NCI-H82 treated with DMSO at 0.1 percent for 48 hours (cell line): Measurements from ENCODE around the gene AGFG2.

Experiments used
- DNase-seq: peaks from one replicate; lab custom pipeline; 2025; ENCODE audit not compliant: unreplicated experiment; lab: John Stamatoyannopoulos, UW

The AGFG2 gene

DNA sequence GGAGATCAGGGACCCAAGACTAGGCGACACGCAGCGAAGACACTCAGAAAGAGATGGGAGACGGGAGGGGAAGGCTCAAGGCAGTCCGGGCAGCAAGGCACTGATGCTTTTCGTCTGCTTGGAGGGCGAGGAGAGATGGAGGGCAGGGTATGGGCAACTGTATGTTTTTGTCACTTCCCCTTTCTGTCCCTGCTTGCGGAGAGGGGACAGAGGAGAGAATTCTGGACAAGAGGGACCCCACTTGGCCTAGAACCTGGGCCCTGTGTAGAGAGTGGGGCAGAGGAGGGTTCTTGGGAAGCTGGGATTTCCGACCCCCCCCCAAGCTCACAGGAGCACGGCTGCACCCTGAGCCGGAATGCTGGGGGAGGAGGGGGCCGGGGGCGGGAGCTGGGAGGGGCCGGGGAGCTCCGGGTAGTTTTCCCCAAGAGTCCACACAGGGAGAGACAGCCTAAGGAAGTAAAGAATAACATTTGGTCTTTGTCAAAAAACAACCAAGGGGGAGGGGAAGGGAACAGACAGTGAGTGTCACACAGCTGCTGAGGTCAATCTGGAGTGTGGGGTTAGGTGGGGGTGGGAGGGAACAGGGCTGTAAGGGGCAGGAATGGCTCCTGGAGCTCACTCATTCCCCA lies 45.2 kb downstream of the AGFG2 start:
- no peak for DNase-seq

DNA sequence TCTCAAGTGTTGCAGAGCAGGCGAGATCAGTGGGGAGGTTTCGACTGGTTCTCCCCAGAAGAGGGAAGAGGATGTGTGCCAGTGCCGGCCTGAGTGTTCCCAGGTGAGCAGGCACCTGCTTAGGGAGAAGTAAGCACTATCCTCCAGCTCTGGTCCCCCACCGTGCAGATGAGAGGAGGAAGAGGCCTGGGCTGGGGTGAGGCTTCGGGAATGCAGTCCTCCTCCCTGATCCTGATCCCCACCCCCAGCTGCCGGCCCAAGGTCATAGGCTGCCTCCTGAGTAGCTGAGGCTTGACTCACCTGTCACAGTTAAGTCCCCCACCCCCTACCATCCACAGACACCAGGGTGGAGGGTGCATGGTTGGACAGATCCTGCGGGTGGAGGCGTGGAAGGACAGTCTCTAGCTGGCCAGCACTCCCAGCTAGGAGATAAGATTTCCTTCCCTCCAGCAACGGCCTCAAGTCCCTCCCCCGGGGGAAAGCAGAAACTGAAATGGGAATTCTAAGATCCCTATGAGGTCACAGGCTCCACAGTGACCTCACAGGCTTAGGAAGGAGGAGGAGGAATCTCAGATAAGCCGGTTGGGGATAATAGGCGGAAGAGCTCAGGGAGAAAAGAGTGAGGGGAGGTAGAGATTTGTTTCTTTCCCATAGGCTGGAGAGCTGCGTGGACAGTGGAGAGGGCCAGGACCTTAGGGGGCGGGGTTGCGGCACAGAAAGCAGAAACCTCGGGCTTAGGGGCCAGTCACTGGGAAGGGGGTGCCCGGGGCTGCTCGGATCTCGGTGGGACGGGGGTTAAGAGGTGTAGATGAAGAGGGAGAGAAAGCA lies 45.9 kb downstream of the AGFG2 start:
- DNase-seq: peak; percentile 57

- no peak for DNase-seq
These were observed 46.7 kb downstream of the AGFG2 start, which contains the start of gene LRCH4 for GRCh38 chr7:100585511-100586265. LRCH4 (minus strand) TSS chr7:100586129; CDS start chr7:100586100, 29 bp downstream.

DNA sequence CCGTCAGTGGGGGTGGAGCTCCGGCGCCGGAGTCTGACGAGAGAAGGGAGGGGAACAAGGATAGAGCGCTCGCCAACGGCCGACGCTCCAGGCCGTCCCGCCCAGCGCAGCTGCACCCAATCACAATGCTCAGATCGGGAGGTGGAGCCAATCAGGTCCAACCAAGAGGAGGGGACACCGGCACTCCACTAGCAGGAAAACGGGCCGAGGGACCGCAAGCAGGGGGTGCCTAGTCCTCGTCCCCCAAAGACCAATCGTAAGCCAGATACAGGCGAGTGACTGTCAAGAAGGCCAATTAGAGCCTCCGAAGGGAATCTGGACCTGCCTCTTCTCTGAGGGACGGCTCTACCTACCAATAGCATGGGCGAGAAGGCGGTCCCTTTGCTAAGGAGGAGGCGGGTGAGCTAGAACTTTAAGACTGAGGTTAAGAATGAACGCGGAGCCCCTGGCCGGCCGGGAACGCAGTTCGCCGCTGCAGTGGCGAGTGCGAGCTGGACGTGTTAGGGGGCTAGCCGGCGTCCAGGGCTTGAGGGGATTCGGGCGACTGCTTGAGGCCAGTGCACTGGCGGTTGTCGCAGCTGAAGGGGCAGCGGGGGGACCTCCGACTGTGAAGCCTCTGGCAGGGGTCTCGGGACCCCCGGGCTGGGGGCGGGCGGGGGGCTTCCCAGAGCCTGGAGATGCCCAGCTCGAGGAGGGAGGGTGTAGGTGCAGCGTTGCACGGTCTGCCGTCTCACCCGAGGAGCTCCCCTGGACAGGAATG lies 47.4 kb downstream of the AGFG2 start, which contains the start of gene FBXO24:
Gene FBXO24, plus strand, starts transcription at position 63 of the 760 bp plus-strand sequence. Its CDS starts 298 bp downstream, at position 361.
- peak; percentile 99 for DNase-seq

- DNase-seq: peak; percentile 16
These were observed 49.4 kb downstream of the AGFG2 start for GRCh38 chr7:100588438-100588837.

GRCh38 chr7:100589341-100589947 lies 50.4 kb downstream of the AGFG2 start:
- DNase-seq: no peak

DNA sequence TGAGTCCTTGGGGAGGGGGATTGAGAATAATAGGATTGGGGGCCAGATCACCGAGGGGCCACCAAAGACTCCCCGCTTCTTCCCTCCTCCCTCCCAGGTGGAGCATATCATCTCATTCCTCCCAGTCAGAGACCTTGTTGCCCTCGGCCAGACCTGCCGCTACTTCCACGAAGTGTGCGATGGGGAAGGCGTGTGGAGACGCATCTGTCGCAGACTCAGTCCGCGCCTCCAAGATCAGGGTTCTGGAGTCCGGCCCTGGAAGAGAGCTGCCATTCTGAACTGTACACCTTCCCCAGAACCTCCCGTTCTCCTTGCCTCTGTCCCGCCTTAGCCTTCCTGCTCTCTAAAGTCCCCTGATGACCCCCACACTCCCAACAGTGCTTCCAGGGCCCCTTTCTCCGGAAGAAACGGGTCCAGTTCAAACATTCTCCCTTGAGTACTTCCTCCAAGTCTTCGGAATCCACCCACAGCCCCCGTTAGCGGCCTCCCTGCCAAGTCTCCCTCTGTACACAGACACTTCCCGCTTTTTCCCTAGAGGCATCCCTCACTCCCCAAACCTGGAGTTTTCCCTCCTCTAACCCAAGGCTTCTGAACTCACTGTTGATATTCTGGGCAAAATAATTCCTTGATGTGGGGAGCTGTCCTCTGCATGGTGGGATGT lies 51.2 kb downstream of the AGFG2 start:
- no peak for DNase-seq

DNA sequence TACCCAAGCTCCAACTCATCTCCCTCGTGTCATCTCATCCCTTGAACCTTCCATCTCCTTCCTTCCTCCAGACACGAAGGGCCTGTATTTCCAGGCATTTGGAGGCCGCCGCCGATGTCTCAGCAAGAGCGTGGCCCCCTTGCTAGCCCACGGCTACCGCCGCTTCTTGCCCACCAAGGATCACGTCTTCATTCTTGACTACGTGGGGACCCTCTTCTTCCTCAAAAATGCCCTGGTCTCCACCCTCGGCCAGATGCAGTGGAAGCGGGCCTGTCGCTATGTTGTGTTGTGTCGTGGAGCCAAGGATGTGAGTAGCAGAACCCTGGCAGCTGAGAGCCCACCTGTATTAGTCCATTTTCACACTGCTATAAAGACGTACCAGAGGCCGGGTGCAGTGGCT lies 52.6 kb downstream of the AGFG2 start:
- DNase-seq: no peak

DNA sequence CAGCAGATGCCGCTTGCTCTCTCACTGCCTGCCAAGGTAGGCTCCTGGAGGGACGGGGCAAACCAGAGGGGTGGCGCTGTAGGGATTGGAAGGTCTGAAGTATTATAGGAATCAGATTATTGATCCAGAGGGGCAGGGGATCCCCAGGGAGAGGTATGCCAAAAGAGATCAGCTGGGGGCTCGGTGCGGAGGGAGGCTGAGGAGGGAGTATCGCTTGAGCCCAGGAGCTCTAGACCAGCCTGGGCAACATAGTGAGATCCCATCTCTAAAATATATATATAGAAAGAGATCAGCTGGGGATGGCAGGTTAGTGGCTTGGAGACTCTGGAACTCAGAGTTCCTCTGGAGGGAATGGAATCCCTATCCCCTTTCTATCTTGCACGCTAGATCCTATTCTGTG lies 56.2 kb downstream of the AGFG2 start:
- no peak for DNase-seq

DNA sequence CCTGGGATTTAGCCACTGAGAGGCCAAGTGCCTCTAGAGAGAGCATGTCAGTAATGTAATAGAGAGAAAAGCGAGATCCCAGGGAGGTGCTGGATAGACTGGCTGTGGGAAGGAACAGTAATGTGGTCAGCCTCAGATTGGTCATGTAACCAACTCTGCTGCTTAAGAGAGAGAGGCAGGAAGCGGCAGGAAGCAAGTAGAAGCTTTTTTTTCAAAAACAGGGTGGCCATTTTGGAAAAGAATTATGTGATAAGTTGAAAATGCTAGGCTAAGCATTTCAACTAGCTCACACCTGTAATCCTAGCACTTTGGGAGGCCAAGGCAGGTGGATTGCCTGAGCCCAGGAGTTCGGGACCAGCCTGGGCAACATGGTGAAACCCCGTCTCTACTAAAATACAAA lies 59.4 kb downstream of the AGFG2 start:
- DNase-seq: no peak

DNA sequence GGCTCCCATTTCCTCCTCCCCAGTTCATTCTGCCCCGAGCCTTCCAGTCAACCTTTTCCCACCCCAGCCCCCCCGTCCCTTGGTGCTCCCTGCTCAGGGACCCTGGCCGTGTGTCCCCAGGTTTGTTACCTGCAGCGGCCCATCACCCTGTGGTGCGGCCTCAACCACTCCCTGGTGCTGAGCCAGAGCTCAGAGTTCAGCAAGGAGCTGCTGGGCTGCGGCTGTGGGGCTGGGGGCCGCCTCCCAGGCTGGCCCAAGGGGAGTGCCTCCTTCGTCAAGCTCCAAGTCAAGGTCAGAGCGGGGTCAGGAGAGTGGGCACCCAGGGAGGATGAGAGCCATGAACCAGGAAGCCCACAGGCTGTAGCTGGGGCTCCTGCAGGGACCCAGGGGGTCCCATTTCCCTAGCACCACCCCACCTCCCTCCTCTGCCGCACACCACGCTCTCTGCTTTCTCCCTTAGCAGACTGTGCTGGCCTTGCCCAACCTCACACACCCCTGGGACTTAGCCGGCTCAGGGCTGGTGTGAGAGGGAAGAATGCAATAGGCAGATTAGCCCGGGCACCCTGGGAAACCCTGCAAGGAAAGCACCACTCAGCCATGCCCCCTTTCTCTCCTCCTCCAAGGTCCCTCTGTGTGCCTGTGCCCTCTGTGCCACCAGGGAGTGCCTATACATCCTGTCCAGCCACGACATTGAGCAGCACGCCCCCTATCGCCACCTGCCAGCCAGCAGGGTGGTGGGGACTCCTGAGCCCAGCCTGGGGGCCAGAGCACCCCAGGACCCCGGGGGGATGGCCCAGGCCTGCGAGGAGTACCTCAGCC lies 61.1 kb downstream of the AGFG2 start:
- DNase-seq: no peak

DNA sequence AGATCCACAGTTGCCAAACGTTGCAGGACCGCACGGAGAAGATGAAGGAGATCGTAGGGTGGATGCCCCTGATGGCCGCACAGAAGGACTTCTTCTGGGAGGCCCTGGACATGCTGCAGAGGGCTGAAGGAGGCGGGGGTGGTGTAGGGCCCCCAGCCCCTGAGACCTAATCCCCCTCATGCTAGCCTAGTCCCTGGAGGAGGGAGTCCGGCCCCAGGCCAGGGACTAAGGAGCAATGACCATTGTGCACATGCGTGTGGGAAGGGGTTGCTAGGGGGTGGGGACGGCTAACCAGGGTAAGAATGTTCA lies 61.7 kb downstream of the AGFG2 start:
- DNase-seq: no peak

DNA sequence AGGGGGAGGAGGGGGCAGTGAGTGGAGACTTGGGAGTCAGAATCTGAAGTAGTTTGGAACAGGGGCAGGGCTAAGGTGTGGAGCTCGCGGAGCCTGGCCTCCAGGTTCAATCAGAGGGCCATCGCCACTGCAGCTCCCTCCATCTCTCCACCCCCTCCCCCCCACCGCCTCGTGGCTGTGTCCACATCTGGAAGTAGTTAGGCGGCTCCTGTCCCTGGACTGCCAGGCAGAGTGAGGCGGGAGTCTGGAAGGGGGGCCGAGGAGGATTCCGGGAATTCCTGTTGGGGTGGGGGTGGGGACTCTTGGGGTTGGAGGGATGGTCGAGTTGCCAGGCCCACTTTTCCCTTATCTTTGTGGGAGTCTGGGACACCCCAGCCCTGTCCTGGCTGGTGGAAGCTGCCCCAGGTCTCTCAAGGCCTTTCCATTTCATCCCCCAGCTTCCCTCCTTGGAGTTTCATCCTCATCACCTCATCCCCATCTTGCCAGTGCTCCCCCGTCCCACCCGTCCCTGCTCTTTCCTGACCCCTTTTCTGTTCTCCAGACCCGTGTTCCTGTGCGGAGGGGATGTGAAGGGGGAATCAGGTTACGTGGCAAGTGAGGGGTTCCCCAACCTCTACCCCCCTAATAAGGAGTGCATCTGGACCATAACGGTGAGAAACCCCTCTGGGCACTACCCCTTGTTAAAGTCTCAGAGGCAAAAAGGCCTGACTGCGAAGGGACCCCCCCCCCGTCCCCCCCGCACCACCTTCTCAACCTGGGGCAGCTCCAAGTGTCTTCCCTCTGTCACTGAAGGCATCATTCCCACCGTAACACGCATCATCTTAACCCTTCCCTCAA lies 64.1 kb downstream of the AGFG2 start:
- DNase-seq: no peak

- DNase-seq: no peak
These were observed 64.7 kb downstream of the AGFG2 start for GRCh38 chr7:100603726-100604027.

- peak; percentile 5 for DNase-seq
These were observed 65.3 kb downstream of the AGFG2 start for GRCh38 chr7:100604028-100604975.

GRCh38 chr7:100604976-100605911 lies 66.2 kb downstream of the AGFG2 start:
- no peak for DNase-seq
